ENCODE results near the gene NACC1. TPM values are rescaled to one million over a fixed set of nuclear protein-coding genes. Genes with fewer than 3 reads are reported as not detected.

Gene NACC1
- total and polyA plus RNA-seq, 2 of the 13 experiments (the other 11 are each of a cell fraction or from before 2014, with no cell fraction given), result 31.8 to 42.3 TPM

DNA sequence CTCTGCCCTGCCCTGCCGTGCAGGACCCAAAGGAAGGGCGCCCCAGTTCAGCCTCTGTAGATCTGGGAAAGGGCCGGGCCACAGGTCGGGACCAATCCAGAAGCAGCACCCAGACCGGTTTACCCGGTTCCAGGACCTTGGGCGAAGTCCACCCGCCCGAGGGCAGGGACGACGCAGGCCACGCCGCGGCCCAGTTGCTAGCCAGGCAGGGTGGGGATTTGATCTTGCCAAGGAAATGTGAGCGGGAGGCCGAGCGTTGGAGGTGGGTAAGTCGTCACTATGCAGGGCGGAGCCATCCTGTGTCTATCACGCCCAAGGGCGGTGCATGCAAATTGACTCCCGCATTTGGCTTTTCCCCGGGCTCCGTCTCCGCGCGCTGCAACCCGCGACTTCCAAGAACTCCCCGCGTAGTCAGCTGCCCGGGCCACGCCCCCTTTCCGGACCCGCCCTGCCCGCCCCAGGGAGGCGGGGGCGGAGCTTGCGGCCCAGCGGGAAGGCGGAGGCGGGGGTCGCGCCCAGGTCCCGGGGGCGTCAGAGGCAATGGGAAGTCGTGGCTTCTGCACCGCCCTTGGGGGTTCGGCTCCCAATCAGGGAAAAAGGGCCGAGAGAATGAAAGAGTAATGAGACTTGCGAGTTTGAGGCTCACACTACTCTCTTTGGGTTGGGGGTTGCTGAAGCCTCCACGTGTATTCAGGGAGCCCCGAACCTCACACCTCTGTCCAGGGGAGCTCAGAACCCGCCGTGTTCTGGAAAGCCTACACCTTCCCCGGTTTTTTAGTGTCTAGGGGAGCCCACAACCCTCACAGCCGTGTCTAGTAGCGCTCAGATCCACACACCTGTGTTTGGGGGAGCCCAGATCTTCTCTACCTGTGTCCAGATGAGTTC is 44.9 kb downstream of the NACC1 start (continued):
- TF ChIP-seq, protein P1, sequence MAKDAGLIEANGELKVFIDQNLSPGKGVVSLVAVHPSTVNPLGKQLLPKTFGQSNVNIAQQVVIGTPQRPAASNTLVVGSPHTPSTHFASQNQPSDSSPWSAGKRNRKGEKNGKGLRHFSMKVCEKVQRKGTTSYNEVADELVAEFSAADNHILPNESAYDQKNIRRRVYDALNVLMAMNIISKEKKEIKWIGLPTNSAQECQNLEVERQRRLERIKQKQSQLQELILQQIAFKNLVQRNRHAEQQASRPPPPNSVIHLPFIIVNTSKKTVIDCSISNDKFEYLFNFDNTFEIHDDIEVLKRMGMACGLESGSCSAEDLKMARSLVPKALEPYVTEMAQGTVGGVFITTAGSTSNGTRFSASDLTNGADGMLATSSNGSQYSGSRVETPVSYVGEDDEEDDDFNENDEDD (CRISPR knock-in tag; IDR thresholded peaks at IDR 0.05; ENCODE audit: borderline replicate concordance), result peak; percentile 89; the same call in 1 of the 2 replicates
- TF ChIP-seq, protein P2, sequence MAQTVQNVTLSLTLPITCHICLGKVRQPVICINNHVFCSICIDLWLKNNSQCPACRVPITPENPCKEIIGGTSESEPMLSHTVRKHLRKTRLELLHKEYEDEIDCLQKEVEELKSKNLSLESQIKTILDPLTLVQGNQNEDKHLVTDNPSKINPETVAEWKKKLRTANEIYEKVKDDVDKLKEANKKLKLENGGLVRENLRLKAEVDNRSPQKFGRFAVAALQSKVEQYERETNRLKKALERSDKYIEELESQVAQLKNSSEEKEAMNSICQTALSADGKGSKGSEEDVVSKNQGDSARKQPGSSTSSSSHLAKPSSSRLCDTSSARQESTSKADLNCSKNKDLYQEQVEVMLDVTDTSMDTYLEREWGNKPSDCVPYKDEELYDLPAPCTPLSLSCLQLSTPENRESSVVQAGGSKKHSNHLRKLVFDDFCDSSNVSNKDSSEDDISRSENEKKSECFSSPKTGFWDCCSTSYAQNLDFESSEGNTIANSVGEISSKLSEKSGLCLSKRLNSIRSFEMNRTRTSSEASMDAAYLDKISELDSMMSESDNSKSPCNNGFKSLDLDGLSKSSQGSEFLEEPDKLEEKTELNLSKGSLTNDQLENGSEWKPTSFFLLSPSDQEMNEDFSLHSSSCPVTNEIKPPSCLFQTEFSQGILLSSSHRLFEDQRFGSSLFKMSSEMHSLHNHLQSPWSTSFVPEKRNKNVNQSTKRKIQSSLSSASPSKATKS (CRISPR knock-in tag; IDR thresholded peaks at IDR 0.05), result no peak
- TF ChIP-seq NFYC (CRISPR knock-in tag; IDR thresholded peaks at IDR 0.05) (peak; percentile 59), ZNF230 (CRISPR knock-in tag; IDR thresholded peaks at IDR 0.05) (peak; percentile 31), STAG1 (CRISPR knock-in tag; IDR thresholded peaks at IDR 0.05) (peak; percentile 30; the same call in 1 of the 2 replicates), ERF (CRISPR knock-in tag; IDR thresholded peaks at IDR 0.05) (peak; percentile 93), HNF4G (IDR thresholded peaks at IDR 0.05; ENCODE audit: borderline replicate concordance, low read depth, low read length) (peak; percentile 90), HNF4G (CRISPR knock-in tag; IDR thresholded peaks at IDR 0.05; ENCODE audit: borderline replicate concordance, low read depth) (peak; percentile 89; the same call in 1 of the 2 replicates), ZNF878 (CRISPR knock-in tag; IDR thresholded peaks at IDR 0.05) (no peak), ZNF768 (CRISPR knock-in tag; IDR thresholded peaks at IDR 0.05) (peak; percentile 74; the same call in 1 of the 2 replicates), ZNF441 (CRISPR knock-in tag; IDR thresholded peaks at IDR 0.05; ENCODE audit: borderline replicate concordance) (peak; percentile 47; the same call in 1 of the 2 replicates), ZNF615 (CRISPR knock-in tag; IDR thresholded peaks at IDR 0.05; ENCODE audit: borderline replicate concordance) (no peak), HOXD1 (CRISPR knock-in tag; IDR thresholded peaks at IDR 0.05) (no peak), TOPORS (CRISPR knock-in tag; IDR thresholded peaks at IDR 0.05) (0 out of 2 replicates have a peak, but pooled peaks have one; percentile 43), MEIS2 (CRISPR knock-in tag; IDR thresholded peaks at IDR 0.05) (0 out of 2 replicates have a peak, but pooled peaks have one; percentile 20), MIER3 (CRISPR knock-in tag; IDR thresholded peaks at IDR 0.05; ENCODE audit: borderline replicate concordance) (peak; percentile 84; the same call in 1 of the 2 replicates), ZNF816 (CRISPR knock-in tag; IDR thresholded peaks at IDR 0.05; ENCODE audit: borderline replicate concordance) (peak; percentile 94), REPIN1 (CRISPR knock-in tag; IDR thresholded peaks at IDR 0.05; ENCODE audit: borderline replicate concordance, low read depth) (peak; percentile 89; the same call in 1 of the 2 replicates), SRSF1 (optimal IDR thresholded peaks at IDR 0.05; ENCODE audit: low read depth, low read length) (peak; percentile 63), RFXANK (CRISPR knock-in tag; IDR thresholded peaks at IDR 0.05) (no peak), DMAP1 (CRISPR knock-in tag; IDR thresholded peaks at IDR 0.05) (peak; percentile 88)
- TF ChIP-seq, protein P3, sequence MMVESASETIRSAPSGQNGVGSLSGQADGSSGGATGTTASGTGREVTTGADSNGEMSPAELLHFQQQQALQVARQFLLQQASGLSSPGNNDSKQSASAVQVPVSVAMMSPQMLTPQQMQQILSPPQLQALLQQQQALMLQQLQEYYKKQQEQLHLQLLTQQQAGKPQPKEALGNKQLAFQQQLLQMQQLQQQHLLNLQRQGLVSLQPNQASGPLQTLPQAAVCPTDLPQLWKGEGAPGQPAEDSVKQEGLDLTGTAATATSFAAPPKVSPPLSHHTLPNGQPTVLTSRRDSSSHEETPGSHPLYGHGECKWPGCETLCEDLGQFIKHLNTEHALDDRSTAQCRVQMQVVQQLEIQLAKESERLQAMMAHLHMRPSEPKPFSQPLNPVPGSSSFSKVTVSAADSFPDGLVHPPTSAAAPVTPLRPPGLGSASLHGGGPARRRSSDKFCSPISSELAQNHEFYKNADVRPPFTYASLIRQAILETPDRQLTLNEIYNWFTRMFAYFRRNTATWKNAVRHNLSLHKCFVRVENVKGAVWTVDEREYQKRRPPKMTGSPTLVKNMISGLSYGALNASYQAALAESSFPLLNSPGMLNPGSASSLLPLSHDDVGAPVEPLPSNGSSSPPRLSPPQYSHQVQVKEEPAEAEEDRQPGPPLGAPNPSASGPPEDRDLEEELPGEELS (CRISPR knock-in tag; IDR thresholded peaks at IDR 0.05), result peak; percentile 81
- TF ChIP-seq, protein P4, sequence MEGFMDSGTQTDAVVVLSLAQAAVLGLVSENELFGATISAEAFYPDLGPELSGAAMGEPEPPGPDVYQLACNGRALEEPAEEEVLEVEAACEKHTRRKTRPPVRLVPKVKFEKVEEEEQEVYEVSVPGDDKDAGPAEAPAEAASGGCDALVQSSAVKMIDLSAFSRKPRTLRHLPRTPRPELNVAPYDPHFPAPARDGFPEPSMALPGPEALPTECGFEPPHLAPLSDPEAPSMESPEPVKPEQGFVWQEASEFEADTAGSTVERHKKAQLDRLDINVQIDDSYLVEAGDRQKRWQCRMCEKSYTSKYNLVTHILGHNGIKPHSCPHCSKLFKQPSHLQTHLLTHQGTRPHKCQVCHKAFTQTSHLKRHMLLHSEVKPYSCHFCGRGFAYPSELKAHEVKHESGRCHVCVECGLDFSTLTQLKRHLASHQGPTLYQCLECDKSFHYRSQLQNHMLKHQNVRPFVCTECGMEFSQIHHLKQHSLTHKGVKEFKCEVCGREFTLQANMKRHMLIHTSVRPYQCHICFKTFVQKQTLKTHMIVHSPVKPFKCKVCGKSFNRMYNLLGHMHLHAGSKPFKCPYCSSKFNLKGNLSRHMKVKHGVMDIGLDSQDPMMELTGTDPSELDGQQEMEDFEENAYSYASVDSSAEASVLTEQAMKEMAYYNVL (CRISPR knock-in tag; IDR thresholded peaks at IDR 0.05; ENCODE audit: borderline replicate concordance), result peak; percentile 78; the same call in 1 of the 2 replicates

Data from HepG2 (cell line).